DMS153 treated with DMSO at 0.1 percent for 48 hours (cell line): ENCODE data around the gene ADAMTS20.
A peak's percentile ranks its signal among the peaks of the same experiment; 100 is the strongest.

Experiments used
- DNase-seq: peaks from one replicate; lab custom pipeline; 2025; ENCODE audit not compliant: unreplicated experiment; lab: John Stamatoyannopoulos, UW

ADAMTS20 gene

GRCh38 chr12:43493261-43493797, 58.7 kb downstream of the ADAMTS20 start:
- DNase-seq = no peak

GRCh38 chr12:43482311-43483085, 69.5 kb downstream of the ADAMTS20 start:
- no peak for DNase-seq

GRCh38 chr12:43480591-43480990, 71.4 kb downstream of the ADAMTS20 start:
- no peak for DNase-seq

GRCh38 chr12:43462741-43463140, 89.3 kb downstream of the ADAMTS20 start:
- DNase-seq = no peak

GRCh38 chr12:43462080-43462479, 89.9 kb downstream of the ADAMTS20 start:
- no peak for DNase-seq

GRCh38 chr12:43459285-43459684, 92.7 kb downstream of the ADAMTS20 start:
- DNase-seq = no peak

GRCh38 chr12:43453761-43454160, 98.2 kb downstream of the ADAMTS20 start:
- DNase-seq = no peak

GRCh38 chr12:43444940-43445564, 107.0 kb downstream of the ADAMTS20 start:
- DNase-seq = peak; percentile 27

- DNase-seq = no peak
Observed at GRCh38 chr12:43436597-43436996, 115.4 kb downstream of the ADAMTS20 start.

GRCh38 chr12:43434614-43435013, 117.4 kb downstream of the ADAMTS20 start:
- DNase-seq = no peak

- DNase-seq = no peak
Observed at GRCh38 chr12:43428088-43428600, 123.9 kb downstream of the ADAMTS20 start.

GRCh38 chr12:43425361-43425760, 126.6 kb downstream of the ADAMTS20 start:
- no peak for DNase-seq

GRCh38 chr12:43416981-43417380, 135.0 kb downstream of the ADAMTS20 start:
- DNase-seq = no peak

- DNase-seq = no peak
Observed at GRCh38 chr12:43407816-43408645, 144.0 kb downstream of the ADAMTS20 start.

- DNase-seq = no peak
Observed at GRCh38 chr12:43406801-43407200, 145.2 kb downstream of the ADAMTS20 start.

- DNase-seq = no peak
Observed at GRCh38 chr12:43402436-43402835, 149.6 kb downstream of the ADAMTS20 start.

GRCh38 chr12:43401096-43401495, 150.9 kb downstream of the ADAMTS20 start:
- no peak for DNase-seq

- DNase-seq = no peak
Observed at GRCh38 chr12:43396671-43397070, 155.3 kb downstream of the ADAMTS20 start.

- DNase-seq = no peak
Observed at GRCh38 chr12:43392116-43392515, 159.9 kb downstream of the ADAMTS20 start.

GRCh38 chr12:43381879-43382278, 170.1 kb downstream of the ADAMTS20 start:
- DNase-seq = no peak

- DNase-seq = no peak
Observed at GRCh38 chr12:43378448-43378847, 173.6 kb downstream of the ADAMTS20 start.
